Measurements from ENCODE around the gene CACNA2D3.
"Not testable (repeated sequence)": the region's sequence is repeated elsewhere in the genome, so short reads cannot be mapped to it uniquely, and the experiment has no call there.

The CACNA2D3 gene

DNA sequence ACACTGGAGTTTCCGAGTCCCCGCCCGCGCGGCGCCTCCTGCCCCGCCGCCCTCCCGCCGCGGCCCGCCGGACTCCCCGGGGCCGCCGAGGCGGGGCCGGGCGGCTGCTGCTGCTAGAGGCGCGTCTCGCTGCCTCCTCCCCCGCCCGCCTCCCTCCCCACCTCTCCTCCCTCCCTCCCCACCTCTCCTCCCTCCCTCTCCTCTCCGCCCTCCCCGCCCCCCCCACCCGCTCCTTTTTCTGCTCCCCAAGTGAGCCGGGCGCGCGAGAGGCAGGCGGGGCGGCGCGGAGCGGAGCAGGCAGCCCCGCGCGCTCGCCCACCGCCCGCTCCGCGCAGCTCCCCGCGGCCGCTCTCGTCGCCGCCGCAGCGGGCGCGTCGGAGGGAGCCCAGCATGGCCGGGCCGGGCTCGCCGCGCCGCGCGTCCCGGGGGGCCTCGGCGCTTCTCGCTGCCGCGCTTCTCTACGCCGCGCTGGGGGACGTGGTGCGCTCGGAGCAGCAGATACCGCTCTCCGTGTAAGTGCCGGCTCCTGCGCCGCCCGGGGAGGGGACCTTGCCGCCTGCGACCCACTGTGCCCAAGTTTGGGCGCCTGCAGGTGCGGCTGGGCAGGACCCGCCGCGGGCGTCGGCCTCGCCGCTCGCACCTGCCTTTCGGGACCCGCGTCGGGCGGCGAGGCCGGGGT is at the start of gene CACNA2D3:
TSS of gene CACNA2D3 (plus strand) at position 229 of the 679 bp plus-strand sequence.
- DNase-seq: peak; percentile 78

DNA sequence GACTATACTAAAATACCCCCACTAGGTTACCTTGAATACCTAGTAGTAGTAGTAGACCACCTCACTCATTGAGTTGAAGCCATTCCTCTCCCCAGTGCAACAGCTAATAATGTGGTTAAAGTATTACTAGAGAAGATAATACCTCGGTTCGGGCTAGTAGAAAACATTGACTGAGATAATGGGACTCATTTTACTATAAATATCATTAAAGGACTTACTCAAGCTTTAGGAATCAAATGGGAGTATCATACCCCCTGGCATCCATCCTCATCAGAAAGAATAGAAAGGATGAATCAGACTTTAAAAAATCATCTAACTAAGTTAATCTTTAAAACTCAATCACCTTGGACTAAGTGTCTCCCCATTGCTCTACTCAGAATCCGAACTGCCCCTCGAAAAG is 49.0 kb upstream of the CACNA2D3 start:
- no peak for DNase-seq

- DNase-seq: no peak
These were observed 43.0 kb upstream of the CACNA2D3 start for GRCh38 chr3:54079314-54079713.

DNA sequence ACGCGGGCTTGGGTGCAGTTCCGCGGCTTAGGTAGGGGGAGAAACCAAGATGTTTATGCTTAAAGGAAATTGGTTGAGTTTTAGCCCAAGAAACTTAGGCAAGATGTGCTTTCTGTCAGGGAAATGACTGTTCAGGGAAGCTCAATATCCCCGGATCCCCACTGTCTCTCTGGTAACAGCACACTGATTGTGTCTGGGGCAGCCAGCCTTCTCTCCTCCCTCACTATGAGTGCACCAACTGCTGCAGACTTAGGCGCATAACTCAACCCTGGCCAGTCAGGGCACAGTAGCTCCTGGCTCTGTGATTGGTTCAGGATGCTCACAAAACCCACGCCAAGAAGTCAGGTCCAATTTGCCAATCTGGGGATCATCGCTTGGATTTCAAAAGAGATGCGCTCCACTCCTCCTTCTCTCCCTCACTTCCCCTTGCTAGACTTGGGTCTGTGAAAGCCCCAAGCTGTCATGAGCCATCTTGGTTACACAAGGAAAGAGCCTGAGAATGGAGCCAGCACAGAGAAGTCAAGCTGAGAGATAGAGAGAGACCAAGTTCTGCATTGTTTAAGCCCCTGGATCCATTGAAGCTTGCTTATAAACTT is 42.5 kb upstream of the CACNA2D3 start:
- no peak for DNase-seq

GRCh38 chr3:54083921-54084320 is 38.4 kb upstream of the CACNA2D3 start:
- DNase-seq: no peak

DNA sequence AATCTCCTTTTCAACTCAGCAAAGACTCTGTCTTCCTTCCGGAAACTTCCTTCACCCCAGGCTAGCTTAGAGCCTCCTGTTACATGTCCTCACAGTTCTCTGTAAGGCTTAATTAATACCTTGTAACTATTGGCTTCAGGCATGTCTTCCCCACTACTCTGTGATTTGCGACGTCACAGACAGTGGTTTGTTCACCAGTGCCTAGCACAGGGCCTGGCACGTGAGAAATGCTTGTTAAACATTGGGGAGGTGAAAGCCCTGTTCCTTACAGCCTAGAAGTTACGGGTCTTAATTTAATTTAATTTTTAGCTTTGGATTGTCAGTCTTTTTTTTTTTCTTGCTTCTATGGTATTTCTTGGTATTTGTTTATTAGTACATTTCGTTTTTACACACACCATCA is 36.4 kb upstream of the CACNA2D3 start:
- peak; percentile 0 for DNase-seq

DNA sequence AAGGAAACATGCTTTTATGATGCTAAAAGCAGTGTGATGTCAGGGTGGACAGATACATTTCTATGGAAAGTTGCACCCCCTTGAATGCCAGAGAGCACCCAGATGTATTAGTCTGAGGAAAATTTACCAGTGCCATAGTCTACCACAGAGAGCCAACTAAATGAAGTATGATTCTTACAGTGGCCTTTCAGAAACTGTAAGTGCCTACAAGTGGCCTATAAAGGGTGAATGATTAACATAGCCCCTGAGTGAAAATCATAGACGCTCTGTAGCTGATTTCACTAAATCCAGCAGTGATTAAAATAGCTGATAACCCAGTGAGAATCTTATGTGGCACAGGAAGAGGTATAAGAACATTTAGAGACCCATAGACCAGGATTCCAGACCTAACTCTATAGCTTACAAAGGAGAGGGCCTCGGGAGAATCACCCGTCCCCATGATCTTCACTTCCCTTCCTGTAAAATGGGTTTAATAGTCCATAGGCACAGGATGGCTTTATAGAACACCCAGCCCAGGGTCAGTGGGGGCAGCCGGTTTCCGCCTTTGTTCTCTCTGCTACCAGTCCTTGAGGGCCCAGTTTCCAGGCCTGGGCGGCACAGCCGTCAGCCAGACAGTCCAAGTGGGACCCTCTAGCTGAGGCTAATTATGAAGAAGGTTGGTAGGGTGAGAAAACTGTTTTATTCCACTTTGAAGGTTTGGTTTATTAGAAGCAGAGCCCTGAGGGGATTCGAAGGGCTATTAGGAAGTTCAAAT is 35.5 kb upstream of the CACNA2D3 start:
- DNase-seq: no peak

DNA sequence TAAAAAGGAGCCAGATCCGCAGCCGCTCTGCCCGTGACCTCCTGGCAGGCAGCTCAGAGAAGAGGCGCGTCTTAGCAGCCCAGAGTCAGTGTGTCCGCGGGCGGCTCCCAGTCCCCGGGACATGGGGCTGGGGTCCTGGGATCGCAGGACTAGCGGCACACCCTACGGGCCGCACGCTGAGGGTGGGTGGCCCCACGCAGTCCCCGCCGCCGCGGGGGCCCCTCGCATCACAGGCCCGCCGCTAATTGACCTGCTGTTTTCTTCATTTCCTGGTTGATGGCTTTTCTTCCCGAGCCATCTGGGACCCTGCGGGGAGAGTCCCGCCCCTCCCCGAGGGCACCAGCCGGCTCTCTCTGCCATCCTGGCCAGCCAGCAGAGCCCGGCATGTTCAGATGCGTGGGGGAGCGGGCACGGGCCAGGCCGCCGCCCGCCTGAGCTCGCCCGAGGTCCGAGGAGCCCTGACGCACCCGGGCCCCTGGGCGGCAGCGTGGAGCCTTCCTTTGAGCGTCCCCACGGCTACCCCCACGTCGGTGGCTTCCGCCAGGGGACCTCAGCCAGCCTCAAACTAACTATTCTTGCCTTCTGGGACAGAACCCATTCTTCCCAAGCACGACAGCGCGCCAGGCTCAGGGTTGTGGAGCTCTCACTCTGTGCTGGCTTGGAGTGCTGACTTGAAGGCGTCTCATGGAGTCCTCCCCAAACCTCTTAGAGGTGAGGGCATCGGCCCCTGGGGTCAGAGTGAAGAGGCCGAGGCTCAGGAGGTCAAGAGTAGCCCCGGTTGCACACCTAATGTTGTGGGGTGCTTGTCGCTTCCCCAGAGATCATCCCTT is 34.6 kb upstream of the CACNA2D3 start:
- peak; percentile 80 for DNase-seq

DNA sequence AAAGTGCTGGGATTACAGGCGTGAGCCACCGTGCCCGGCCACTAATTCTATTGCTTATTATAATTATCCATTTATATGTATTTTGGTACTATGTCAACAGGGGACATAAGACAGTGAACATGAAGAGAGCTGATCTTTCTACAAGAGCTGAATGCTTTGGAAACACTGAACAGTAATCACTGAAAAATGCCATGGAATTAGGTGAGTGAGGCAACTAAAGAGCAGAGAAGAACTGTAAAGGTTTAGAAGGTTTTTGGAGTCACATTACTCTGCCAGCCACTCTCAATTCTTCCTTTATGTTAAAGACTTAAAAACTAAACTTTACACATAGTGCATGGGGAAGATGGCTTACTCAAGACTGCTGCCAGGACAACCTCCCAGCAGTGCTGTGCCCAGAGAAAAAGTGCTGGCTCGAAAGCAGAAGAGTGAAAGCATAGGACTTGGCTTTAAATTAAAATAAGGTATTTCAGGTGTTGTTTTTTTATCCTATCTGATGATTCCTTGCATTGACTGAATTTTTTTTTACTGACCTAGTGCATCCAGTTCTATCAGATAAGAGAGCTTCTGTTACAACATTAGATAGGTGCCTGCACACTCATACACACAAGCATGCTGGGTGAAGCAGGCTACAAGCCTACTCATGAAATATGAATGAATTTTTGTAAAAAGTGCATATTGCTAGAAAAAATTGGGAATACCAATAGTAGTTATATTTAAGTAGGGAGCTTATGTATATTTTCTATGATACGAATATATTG is 28.7 kb upstream of the CACNA2D3 start:
- no peak for DNase-seq

DNA sequence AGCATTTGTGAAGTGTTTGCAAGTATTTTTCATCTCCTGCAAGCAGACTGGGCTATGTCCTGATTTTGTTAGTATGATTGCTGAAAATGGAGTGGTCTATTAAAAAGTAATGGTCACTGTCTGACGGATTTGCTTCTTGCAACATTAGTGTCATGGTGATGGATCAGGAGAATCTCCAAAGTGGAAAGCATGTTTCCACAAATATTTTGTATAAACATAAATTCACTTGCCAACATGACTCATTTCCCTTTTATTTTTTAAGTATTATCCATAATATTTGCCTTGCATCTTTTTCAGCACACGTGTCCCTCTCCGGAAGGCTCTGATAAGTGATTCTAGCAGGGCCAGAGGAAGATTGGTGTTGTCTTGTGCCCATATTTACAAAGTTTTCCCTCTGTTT is 27.4 kb upstream of the CACNA2D3 start:
- DNase-seq: no peak

DNA sequence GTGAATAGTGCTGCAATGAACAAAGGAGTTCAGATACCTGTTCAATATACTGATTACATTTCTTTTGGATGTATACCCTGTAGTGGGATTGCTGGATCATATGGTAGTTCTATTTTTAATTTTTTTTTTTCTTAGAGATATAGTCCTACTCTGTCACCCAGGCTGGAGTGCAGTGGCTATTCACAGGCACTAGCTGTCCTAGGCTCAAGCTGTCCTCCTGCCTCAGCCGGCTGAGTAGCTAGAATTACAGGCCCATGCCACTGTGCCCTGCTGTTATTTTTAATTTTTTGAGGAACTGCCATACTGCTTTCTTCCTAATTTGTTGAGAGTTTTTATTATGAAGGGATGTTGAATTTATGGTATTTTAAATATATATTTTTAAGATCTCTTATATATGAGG is 23.0 kb upstream of the CACNA2D3 start:
- DNase-seq: no peak

DNA sequence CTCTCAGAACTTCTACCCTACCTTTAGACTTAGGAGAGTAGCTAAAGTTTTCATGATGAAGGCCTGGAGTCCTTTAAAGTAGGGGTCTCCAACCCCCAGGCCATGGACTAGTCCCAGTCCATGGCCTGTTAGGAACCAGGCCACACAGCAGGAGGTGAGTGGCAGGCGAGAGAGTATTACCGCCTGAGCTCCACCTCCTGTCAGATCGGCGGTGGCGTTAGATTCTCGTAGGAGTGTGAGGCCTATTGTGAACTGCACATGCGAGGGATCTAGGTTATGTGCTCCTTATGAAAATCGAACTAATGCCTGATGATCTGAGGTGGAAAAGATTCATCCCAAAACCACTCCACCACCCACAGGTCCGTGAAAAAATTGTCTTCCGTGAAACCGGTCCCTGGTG is 18.3 kb upstream of the CACNA2D3 start:
- DNase-seq: no peak

- not testable (repeated sequence) for DNase-seq
These were observed 6.2 kb upstream of the CACNA2D3 start for GRCh38 chr3:54116129-54116528.

DNA sequence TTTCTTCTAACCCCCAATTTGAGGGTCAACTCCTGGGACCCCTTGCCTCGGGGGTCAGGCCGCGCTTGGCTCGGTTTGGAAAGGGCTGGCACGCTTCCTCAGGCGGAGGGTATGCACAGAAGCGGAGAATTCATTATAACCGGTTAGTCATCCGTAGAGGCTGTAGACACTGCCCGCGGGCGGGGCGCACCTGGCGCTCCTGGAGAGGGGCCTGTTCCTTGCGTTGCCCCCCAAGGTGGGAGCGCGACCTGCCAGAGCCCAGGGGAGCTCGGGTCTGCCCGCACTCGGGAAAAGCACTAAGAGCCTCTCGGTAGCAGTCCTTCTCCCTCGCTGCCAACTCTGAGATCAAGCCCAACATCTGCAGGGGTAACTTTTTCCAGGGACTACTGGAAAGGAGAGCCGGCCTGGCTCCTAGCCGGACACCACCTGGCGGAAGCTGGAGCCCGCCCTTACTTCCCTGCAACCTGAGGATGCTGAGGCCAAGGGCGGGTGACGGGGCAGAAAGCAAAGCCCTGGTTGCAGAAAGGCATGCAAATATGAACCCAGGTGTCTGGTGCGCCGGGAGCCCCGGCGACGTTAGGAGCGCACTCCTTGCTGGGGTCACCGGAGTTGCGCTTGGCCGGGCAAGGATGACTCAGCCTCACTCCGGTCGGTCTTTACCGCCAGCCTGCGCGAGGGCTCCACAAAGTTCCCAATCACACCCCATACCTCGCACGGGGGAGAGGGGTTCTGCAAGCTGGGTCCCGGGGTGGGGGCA is 1.5 kb upstream of the CACNA2D3 start:
- peak; percentile 65 for DNase-seq

DNA sequence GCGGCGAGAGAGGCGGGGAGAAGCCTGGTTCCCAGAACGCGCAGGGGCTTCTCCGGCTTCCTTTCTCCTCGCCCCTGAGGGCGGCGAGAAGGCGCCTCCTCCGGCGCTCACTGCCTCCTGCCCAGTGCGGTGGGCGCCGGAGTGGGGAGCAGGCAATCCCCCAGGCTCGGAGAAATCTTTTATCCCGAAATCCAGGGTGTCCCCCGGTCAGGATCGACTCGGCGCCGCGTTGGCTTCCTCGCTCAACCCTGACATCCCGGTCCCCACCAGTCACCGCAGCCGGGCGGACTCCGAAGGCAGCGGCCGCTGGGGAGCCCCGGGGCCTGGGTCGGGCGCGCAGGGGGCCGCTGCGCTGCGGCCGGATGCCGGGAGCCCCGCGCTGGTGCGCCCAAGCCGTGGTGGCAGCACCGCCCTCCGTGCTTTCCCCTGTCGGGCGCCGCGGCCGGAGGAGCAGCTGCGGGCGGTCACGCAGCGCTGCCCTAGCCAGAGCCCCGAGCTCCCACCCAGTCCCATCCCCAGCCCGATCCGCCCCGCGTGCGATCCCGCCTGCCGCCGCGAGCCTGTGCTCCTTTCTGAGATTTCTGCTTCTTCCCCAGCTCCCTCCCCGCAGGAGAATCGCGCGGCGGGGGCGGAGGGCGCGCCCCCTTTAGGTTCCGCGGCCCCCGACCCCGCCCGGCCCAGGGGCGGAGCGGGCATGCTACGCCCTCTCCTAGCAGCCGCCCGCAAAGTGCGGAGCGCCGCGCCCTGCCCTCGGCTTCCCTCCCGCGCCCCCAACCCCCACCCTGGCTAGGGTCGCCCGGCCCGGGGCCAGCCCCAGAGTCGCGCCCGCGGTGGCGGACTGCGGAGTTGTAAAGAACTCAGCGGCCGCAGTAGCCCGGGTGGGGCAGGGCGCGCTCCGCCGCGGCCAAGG is 683 bp upstream of the CACNA2D3 start:
- DNase-seq: no peak

GRCh38 chr3:54123003-54123775 is 837 bp downstream of the CACNA2D3 start:
- DNase-seq: peak; percentile 41

- DNase-seq: peak; percentile 28
These were observed 1.4 kb downstream of the CACNA2D3 start for GRCh38 chr3:54123776-54124196.

DNA sequence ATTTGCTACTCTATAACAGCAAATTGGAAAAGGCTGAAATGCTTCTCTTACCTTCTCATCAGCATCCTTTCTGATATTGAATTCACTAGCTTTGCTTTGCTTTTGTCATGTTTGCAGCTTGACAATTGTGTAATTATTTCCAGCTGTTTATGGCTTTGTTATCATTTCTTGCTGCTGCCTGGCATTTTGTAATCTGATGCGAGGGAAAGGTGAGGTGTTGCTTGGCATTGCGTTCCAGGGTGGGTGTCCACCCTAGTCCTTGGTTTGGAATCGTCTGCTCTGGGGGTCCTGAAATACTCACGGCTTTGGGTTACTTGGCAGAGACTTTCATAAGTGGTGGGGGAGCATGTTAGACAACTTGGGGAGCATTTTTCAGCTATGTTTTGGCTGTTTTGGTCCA is 2.9 kb downstream of the CACNA2D3 start:
- peak; percentile 25 for DNase-seq

- no peak for DNase-seq
These were observed 4.2 kb downstream of the CACNA2D3 start for GRCh38 chr3:54126551-54126950.
